ENCODE measurements around the gene NHLH1.

Gene NHLH1

DNA sequence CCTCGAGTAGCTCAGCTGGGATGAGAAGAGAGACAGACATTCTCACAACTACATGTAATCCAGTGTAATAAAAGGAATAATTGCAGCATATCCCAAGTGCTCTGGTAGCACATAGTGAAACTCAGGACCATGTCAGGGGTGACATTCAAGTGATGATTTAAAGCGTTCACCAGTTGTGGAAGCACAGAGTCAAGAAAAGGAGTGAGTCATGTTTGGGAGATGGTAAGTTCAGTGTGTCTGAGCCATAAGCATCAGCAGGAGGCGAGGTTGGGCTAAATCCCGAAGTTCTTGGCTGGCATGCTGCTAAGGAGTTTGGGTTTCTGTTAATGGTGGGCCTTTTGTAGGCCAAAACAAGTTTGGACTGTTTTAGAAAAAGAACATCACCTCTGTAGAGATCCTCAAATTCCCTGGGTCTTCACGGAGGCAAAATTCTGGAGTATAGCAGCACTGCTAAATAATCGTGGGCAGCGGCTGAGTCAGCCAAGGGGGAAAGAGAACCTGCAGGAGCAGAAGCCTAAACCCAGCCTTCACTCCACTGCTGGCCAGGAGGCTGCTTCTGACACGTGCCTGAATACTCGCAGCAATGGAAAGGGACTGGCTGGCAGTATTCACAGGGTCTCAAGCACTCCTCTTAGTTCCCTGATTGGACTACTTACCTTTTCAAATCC, 7.2 kb upstream of the NHLH1 start:
- DNase-seq, result no peak

GRCh38 chr1:160360227-160360695, 6.6 kb upstream of the NHLH1 start:
- no peak for DNase-seq

- DNase-seq, result no peak
These were observed 5.7 kb upstream of the NHLH1 start for GRCh38 chr1:160361199-160361598.

- no peak for DNase-seq
These were observed 5.1 kb upstream of the NHLH1 start for GRCh38 chr1:160361814-160362167.

- no peak for DNase-seq
These were observed 4.5 kb upstream of the NHLH1 start for GRCh38 chr1:160362168-160362957.

DNA sequence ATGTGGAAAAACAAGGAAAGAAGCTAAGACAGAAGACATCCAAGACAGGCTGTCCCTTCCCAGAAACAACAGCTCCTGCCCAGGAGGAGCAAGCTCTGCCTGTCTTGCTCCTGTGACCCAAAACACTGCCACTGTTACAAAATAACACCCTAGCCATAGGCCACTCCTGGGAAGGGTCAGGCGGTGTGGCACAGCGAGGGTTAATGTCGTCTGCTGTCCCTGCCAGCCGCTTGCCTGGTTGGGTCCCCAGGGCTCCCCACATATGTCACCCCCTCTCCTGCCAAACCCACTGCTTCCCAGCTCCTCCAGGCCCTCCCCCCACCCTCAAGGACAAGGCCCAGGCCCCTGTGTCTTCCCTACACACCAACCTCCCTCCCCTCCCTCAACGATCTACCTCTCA, 3.9 kb upstream of the NHLH1 start:
- DNase-seq, result no peak

GRCh38 chr1:160363951-160364735, 2.7 kb upstream of the NHLH1 start:
- no peak for DNase-seq

- no peak for DNase-seq
These were observed 1.5 kb upstream of the NHLH1 start for GRCh38 chr1:160365325-160365724.

DNA sequence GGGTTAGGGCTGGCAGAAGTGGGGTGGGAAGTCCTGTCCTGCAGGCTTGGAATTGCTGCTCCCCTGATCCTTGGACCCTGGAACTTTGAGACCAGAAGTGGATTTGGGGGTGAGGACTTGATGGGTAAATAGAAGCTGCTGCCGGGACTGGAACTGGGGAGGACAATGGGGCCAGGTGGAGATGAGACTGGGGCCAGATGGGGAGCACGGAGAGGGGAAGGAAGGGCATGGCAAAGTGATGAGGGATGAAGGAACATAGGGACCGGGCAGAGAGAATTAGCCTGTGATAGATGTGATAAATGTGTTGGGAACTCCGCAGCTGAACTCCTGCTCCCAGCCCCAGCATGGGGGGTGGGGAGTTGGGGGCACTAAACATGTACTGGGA, 637 bp downstream of the NHLH1 start:
- no peak for DNase-seq

- peak in 1 of 2 donors; percentile 63 for DNase-seq
These were observed 1.4 kb downstream of the NHLH1 start for GRCh38 chr1:160367934-160368923.

GRCh38 chr1:160369087-160369486, 2.2 kb downstream of the NHLH1 start:
- DNase-seq, result no peak

DNA sequence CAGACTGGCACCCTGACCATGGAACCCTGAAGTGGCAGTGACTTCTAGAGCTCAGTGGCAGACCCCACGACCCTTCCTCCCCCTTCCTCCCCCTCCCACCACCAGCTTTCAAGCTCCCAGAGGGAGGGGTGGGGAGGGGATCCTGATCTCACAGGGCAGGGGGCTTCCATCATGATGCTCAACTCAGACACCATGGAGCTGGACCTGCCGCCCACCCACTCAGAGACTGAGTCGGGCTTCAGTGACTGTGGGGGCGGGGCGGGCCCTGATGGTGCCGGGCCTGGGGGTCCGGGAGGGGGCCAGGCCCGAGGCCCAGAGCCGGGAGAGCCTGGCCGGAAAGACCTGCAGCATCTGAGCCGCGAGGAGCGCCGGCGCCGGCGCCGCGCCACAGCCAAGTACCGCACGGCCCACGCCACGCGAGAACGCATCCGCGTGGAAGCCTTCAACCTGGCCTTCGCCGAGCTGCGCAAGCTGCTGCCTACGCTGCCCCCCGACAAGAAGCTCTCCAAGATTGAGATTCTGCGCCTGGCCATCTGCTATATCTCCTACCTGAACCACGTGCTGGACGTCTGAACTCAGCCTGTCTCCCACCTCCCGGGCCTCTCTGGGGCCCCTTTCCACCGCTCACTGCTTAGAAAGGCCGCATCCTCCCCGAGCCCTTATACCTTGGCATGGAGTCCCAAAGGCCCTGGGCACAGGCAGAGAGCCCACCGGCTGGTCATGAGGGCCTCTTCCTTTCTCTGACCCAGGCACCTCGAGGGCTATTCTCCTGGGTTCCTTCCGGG, 3.9 kb downstream of the NHLH1 start:
- no peak for DNase-seq

GRCh38 chr1:160371346-160371631, 4.4 kb downstream of the NHLH1 start:
- no peak for DNase-seq

DNA sequence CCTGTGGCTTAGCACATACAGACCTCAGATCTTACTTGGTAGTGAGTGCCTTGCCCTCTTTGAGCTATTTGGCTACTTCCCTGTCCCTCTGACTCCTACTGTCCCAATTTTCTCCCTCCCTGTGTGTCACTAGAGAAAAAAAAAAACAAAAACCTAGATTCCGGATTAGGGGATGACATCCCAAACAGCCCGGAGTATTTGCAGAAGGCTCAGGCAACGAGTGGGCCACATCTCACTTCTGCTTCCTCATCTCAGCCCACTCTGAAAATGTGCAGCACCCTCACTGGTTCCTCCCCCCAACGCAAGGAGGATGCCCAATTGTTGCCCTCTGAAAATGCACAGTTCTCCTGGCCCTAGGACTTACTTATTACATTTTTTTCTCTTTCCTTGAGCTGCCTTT, 4.9 kb downstream of the NHLH1 start:
- DNase-seq, result no peak

DNA sequence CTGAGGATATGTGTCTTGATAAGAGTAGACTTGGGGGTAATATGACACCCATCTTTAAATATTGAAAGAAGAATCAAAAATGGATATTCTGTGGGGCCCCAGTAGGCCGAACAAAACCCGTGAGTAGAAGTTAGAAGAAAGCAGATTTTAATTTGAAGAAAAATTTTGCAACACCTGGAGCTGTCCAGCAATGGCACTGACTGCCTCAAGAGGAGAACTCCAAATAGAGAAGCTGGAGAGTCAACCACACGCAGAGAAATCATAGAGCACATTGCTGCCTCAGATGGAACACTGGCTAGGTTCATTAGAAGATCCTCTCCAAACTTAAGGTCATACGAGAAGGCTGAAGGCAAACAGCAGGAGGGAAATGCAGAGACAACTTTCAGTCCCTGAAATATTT, 6.8 kb downstream of the NHLH1 start:
- no peak for DNase-seq

DNA sequence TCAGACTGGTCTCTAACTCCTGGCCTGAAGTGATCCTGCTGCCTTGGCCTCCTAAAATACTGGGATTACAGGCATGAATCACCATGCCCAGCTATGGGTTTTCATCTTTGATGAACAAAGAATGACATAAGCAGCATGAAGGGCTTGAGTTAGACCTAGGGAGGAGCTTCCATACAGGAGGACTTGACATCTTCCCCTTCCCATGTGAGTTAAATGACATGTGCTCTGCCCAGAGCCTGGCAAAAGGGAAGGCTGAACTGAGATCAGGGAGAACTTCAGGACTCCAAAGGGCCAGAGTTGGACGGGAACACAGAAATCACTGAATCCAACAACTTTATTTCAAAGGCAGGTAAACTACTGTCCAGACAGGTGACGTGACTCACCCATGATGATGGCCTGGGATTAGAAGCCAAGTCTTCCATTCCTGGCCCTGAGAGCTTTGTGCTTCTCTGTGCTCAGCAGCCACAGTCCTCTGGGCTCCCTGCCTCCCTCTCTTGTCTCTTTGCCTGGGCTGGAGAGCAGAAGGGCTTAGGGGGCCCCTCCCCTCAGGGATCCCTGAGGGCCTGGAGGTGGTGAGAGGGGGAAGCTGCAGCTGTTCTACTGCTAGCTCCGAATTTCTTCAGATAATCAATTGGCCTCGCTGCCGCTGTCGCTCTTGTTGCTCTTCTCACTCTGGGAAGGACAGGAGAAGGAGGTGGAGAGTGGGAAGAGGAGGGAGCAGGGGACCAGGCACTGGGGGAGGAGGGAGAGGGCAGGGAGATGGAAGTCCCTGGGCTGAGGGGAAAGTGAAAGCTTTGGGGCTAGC, 7.6 kb downstream of the NHLH1 start:
- no peak for DNase-seq

DNA sequence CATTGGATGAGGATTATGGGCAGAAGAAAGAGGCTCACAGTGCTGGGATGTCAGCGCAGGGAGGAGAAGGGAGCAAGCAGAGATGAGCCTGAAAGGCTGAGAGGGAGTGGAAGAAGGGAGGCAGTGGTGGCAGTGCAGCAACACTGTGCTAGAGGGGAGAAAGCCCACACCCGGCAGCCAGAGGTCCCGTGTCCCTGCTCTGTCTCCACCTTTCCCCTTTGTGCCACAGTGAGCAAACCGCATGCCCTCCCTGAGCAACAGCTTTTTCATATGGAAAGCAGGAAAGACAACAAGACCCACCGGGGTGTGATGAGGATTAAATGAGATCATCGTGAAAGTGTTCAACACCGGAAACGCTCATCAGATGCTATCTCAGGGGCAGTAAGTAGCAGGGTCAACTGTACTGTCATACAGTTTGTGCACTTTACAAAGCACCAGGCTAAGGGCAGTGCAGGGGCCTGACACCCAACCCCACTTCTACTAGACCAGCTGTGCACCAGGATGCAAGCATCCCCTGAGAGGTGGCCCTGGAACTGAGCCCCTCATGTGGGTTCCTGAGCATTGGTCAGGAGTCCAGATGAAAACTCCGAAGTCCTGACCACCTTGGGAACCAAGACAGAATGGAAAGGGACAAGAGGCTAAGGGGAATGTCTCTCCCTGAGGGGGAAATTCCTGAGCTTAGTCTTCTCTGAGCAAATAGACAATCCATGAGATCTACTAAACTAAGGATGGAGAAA, 9.1 kb downstream of the NHLH1 start:
- peak; percentile 41 to 57 for DNase-seq

DNA sequence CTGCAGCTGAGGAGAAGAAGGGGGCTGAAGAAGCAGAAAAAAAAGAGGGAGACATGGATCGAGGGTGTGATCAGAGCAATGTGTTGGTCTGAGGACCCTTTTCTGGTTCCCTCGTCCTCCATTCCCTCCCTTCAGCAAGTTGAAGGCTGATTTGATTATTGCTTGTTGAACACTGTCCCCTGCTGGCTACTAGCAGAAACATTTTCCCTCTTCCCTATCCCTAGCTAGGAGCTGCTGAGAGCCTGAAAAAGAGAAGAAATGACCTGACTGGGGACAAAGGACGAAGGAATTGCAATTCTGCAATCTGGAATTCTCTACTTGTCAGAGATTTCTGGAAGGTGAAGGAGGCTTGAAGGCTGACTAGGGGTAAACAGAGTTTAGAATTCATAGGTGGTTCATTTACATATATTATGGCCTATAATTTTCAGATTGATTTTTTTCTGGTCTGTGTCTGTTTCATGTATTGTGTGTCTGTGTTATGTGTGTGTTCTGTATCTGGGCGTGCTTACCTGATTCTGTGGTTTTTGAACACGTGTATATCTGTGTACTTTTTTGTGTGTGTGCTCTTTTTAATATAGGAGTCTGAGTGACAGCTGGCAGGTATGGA, 9.8 kb downstream of the NHLH1 start:
- peak in 1 of 2 donors; percentile 83 for DNase-seq

GRCh38 chr1:160377585-160378206, 10.8 kb downstream of the NHLH1 start:
- no peak for DNase-seq
